ENCODE data around the gene C8G. TPM values are rescaled to one million over a fixed set of nuclear protein-coding genes. Genes with fewer than 3 reads are reported as not detected.

C8G gene
- total RNA-seq, 4 donors from 2014 or later: 4.3 to 7.9 (median 6.4) TPM; not detected in 1

GRCh38 chr9:136983167-136983566 lies 38.1 kb downstream of the C8G start:
- DNase-seq: no peak
- TF ChIP-seq POLR2A (IDR thresholded peaks at IDR 0.05): no peak
- no peak for TF ChIP-seq CTCF (IDR thresholded peaks at IDR 0.05)
- TF ChIP-seq POLR2AphosphoS5 (IDR thresholded peaks at IDR 0.05): no peak
- no peak for TF ChIP-seq EP300 (IDR thresholded peaks at IDR 0.05; ENCODE audit: low read depth)
- WGBS, 2 donors (ENCODE audit: low coverage in 1 of 2): 77% methylated on average over 7 of the region's 9 CpGs; no CpG with 5 or more reads in 1 of the 2 donors
- in situ Hi-C loops (cut with MboI; ENCODE audit: low pct_ligation_motif_present in 1 of 4, low pct_unique_long_range_greater_than_20kb in 1 of 4, low sequenced_read_pairs in 3 of 4) (no loop called here), intact Hi-C loops (cut with DNase I; ENCODE audit: low total_unique reads) (no loop called here)
- Histone ChIP-seq H3K36me3 (no peaks in the 10 kb centered on the region), H3K27me3 (peaks cover 45% of the 10 kb centered on the region), H3K4me1 (peaks cover 0 to 7% (median 1%) of the 10 kb centered on the region in 4 donors), H3K27ac (no peak overlapping the region), H3K4me3 (no peak overlapping the region), H3K9me3 (no peaks in the 10 kb centered on the region)

DNA sequence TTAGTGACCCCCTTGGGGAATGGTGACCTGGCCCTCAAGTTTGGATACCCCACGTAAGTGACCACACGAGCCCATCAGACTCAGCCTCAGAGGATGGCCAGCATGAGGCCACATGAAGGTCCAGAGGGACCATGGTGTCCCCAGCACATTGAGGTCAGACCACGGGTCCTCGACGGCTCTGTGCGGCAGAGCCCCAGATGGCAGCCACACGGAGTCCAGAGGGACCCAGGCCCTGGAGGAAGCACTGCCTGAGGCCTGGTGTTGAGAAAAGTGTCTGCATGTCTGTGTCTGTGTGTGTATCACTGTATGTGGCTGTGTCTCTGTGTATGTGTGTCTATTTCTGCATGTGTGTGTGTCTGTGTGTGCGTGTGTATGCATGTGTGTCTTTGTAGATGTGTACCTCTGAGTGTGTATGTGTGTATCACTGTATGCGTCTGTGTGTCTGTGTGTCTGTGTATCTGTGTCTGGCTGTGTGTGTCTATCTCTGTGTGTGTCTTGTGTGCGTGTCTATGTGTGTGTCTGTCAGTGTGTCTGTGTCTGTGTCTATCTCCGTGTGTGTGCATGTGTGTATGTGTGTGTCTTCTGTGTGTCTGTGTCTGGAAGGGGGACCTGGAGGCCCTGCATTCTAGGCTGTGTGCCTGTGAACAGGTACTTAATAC lies 38.7 kb downstream of the C8G start:
- no peak overlapping the region for H3K27ac ChIP-seq
- in situ Hi-C loops (cut with MboI; ENCODE audit: low pct_ligation_motif_present in 1 of 4, low pct_unique_long_range_greater_than_20kb in 1 of 4, low sequenced_read_pairs in 3 of 4): no loop called here
- WGBS, 2 donors (ENCODE audit: low coverage in 1 of 2): 75 to 94% methylated on average over 3 to 11 of the region's 11 CpGs
- no peaks in the 10 kb centered on the region for H3K36me3 ChIP-seq
- H3K4me3 ChIP-seq: no peak overlapping the region
- peaks cover 0 to 5% (median 0%) of the 10 kb centered on the region in 4 donors for H3K4me1 ChIP-seq
- H3K27me3 ChIP-seq: peaks cover 45% of the 10 kb centered on the region
- no peak for TF ChIP-seq CTCF (IDR thresholded peaks at IDR 0.05)
- no peak for TF ChIP-seq POLR2AphosphoS5 (IDR thresholded peaks at IDR 0.05)
- TF ChIP-seq EP300 (IDR thresholded peaks at IDR 0.05; ENCODE audit: low read depth): no peak
- TF ChIP-seq POLR2A (IDR thresholded peaks at IDR 0.05): no peak
- DNase-seq: no peak
- H3K9me3 ChIP-seq: no peaks in the 10 kb centered on the region
- intact Hi-C loops (cut with DNase I; ENCODE audit: low total_unique reads): no loop called here

DNA sequence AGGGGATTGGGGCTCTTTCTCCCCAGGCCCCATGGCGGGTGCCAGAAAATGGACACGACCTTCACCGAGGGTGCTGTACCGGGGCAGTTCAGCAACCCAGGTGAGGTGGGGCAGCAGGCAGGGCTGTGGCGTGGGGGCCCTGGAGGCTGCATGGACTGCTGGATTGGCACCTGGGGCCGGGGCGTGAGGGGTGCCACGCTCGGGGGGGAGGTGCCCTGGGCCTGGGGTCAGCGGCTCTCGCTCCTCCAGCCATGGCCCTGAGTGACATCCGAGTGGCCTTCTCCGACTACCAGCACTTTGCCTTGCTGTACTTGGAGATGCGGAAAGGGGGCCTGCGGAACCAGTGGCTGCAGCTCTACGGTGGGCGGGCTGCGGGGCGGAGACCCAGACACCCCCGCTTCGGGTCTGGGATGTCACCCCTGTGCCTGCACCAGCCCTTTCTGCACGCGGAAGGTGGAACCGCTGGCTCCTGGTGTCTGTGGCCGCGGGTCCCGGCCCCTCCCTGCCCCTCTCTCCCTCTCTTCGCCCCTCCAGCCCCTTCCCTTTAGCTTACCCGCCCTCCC lies 39.5 kb downstream of the C8G start:
- 66% methylated on average over 26 of the region's 29 CpGs; no CpG with 5 or more reads in 1 of the 2 donors for WGBS, 2 donors (ENCODE audit: low coverage in 1 of 2)
- intact Hi-C loops (cut with DNase I; ENCODE audit: low total_unique reads): no loop called here
- peaks cover 45% of the 10 kb centered on the region for H3K27me3 ChIP-seq
- H3K9me3 ChIP-seq: no peaks in the 10 kb centered on the region
- no peaks in the 10 kb centered on the region for H3K36me3 ChIP-seq
- DNase-seq: no peak
- peaks cover 0 to 5% (median 0%) of the 10 kb centered on the region in 4 donors for H3K4me1 ChIP-seq
- TF ChIP-seq EP300 (IDR thresholded peaks at IDR 0.05; ENCODE audit: low read depth): no peak
- no peak for TF ChIP-seq CTCF (IDR thresholded peaks at IDR 0.05)
- no peak for TF ChIP-seq POLR2A (IDR thresholded peaks at IDR 0.05)
- no peak for TF ChIP-seq POLR2AphosphoS5 (IDR thresholded peaks at IDR 0.05)
- H3K4me3 ChIP-seq: no peak overlapping the region
- H3K27ac ChIP-seq: no peak overlapping the region
- in situ Hi-C loops (cut with MboI; ENCODE audit: low pct_ligation_motif_present in 1 of 4, low pct_unique_long_range_greater_than_20kb in 1 of 4, low sequenced_read_pairs in 3 of 4): no loop called here

- TF ChIP-seq POLR2A (IDR thresholded peaks at IDR 0.05) (no peak), CTCF (IDR thresholded peaks at IDR 0.05) (no peak), POLR2AphosphoS5 (IDR thresholded peaks at IDR 0.05) (no peak), EP300 (IDR thresholded peaks at IDR 0.05; ENCODE audit: low read depth) (no peak)
- intact Hi-C loops (cut with DNase I; ENCODE audit: low total_unique reads): no loop called here
- 20% methylated on average over 12 of the region's 48 CpGs; no CpG with 5 or more reads in 1 of the 2 donors for WGBS, 2 donors (ENCODE audit: low coverage in 1 of 2)
- Histone ChIP-seq H3K4me3 (no peak overlapping the region), H3K27me3 (peaks cover 45% of the 10 kb centered on the region), H3K27ac (no peak overlapping the region), H3K4me1 (peaks cover 0 to 5% (median 0%) of the 10 kb centered on the region in 4 donors), H3K36me3 (no peaks in the 10 kb centered on the region), H3K9me3 (no peaks in the 10 kb centered on the region)
- no peak for DNase-seq
- in situ Hi-C loops (cut with MboI; ENCODE audit: low pct_ligation_motif_present in 1 of 4, low pct_unique_long_range_greater_than_20kb in 1 of 4, low sequenced_read_pairs in 3 of 4): no loop called here
Observed at GRCh38 chr9:136985027-136985602, 40.1 kb downstream of the C8G start.

Data from transverse colon (tissue), 4 donors.